HepG2 (cell line): ENCODE measurements around the gene ZSCAN26. TPM values are rescaled to one million over a fixed set of nuclear protein-coding genes. Genes with fewer than 3 reads are reported as not detected.

ENCODE experiments used
- AGO2 ChIP-seq: fragments of 200-400 bp; formaldehyde crosslinking; optimal IDR thresholded peaks from 2 replicates; pipeline ENCODE3; 2017; ENCODE audit warnings: mild to moderate bottlenecking, low read depth, low read length, moderate library complexity
- MED1 ChIP-seq: sonication (generic); formaldehyde crosslinking; IDR thresholded peaks from 2 replicates; pipeline ENCODE4 v1.4.0; 2020; ENCODE audit warnings: missing genetic modification reagents
- ZNF331 ChIP-seq: sonication (generic); formaldehyde crosslinking; IDR thresholded peaks from 2 replicates; pipeline ENCODE4 v1.4.0; 2020; ENCODE audit warnings: missing genetic modification reagents
- polyA plus RNA-seq, 8 experiments: library from polyadenylated mRNA; depleted of rRNA in 3 of 8; stranded (reverse) in 7 of 8; unstranded in 1 of 8; fragments of >200 nt; fragmentation: Illumina TruSeq in 4 of 8; extraction: Trizol in 4 of 8; gene quantifications; 2 replicates each; pipeline versions ENCODE4 v1.2.1 to v1.2.3, GENCODE V29; 2011 to 2016; ENCODE audit warnings: low read depth in 4 of 8, missing spikeins in 1 of 8, mixed read lengths in 1 of 8; ENCODE audit not compliant: insufficient read depth in 1 of 8
- total RNA-seq, 5 experiments: library from RNA; depleted of rRNA; stranded (reverse); fragments of >200 nt; fragmentation: Illumina TruSeq; extraction: Trizol; gene quantifications; 2 replicates each; pipeline ENCODE4 v1.2.3, GENCODE V29; 2016; ENCODE audit warnings: low read depth in 1 of 5
- TF ChIP-seq, protein P1 (sequence below): sonication (generic); formaldehyde crosslinking; IDR thresholded peaks from 2 replicates; pipeline ENCODE4 v1.4.0; 2020; ENCODE audit warnings: missing genetic modification reagents
- TF ChIP-seq, protein P2 (sequence below): IDR thresholded peaks from 2 replicates; pipeline ENCODE4 v1.6.1; 2016; ENCODE audit warnings: mild to moderate bottlenecking
- TF ChIP-seq, protein P3 (sequence below): sonication (generic); formaldehyde crosslinking; IDR thresholded peaks from 2 replicates; pipeline ENCODE4 v1.5.0; 2020; ENCODE audit warnings: missing genetic modification reagents

Gene ZSCAN26
- total and polyA plus RNA-seq, 2 of the 13 experiments (the other 11 are each of a cell fraction or from before 2014, with no cell fraction given), result 12.0 to 15.6 TPM

DNA sequence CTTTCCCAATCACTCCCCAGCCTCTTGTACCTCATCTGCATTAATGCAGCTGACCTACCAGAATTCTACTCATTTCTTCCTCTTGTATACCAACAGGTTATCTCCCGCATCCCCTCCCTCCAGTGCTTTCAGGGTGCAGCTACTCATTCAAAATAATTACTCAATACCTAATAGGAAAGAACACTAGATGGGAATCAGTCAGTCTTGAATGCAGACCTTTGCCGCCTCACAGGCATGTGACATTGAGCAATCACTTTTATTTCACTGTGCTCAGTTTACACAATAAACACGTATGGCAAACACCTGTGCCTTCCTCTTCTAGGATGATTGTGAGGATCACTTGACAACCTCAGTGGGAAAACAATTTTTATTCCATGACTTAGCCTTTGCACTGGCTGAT is 55.7 kb downstream of the ZSCAN26 start (continued):
- TF ChIP-seq, protein P1, sequence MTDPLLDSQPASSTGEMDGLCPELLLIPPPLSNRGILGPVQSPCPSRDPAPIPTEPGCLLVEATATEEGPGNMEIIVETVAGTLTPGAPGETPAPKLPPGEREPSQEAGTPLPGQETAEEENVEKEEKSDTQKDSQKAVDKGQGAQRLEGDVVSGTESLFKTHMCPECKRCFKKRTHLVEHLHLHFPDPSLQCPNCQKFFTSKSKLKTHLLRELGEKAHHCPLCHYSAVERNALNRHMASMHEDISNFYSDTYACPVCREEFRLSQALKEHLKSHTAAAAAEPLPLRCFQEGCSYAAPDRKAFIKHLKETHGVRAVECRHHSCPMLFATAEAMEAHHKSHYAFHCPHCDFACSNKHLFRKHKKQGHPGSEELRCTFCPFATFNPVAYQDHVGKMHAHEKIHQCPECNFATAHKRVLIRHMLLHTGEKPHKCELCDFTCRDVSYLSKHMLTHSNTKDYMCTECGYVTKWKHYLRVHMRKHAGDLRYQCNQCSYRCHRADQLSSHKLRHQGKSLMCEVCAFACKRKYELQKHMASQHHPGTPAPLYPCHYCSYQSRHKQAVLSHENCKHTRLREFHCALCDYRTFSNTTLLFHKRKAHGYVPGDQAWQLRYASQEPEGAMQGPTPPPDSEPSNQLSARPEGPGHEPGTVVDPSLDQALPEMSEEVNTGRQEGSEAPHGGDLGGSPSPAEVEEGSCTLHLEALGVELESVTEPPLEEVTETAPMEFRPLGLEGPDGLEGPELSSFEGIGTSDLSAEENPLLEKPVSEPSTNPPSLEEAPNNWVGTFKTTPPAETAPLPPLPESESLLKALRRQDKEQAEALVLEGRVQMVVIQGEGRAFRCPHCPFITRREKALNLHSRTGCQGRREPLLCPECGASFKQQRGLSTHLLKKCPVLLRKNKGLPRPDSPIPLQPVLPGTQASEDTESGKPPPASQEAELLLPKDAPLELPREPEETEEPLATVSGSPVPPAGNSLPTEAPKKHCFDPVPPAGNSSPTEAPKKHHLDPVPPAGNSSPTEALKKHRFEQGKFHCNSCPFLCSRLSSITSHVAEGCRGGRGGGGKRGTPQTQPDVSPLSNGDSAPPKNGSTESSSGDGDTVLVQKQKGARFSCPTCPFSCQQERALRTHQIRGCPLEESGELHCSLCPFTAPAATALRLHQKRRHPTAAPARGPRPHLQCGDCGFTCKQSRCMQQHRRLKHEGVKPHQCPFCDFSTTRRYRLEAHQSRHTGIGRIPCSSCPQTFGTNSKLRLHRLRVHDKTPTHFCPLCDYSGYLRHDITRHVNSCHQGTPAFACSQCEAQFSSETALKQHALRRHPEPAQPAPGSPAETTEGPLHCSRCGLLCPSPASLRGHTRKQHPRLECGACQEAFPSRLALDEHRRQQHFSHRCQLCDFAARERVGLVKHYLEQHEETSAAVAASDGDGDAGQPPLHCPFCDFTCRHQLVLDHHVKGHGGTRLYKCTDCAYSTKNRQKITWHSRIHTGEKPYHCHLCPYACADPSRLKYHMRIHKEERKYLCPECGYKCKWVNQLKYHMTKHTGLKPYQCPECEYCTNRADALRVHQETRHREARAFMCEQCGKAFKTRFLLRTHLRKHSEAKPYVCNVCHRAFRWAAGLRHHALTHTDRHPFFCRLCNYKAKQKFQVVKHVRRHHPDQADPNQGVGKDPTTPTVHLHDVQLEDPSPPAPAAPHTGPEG (CRISPR knock-in tag), result no peak
- TF ChIP-seq AGO2 (no peak), ZNF331 (CRISPR knock-in tag) (peak; percentile 24; the same call in 1 of the 2 replicates), MED1 (CRISPR knock-in tag) (no peak)
- TF ChIP-seq, protein P2, sequence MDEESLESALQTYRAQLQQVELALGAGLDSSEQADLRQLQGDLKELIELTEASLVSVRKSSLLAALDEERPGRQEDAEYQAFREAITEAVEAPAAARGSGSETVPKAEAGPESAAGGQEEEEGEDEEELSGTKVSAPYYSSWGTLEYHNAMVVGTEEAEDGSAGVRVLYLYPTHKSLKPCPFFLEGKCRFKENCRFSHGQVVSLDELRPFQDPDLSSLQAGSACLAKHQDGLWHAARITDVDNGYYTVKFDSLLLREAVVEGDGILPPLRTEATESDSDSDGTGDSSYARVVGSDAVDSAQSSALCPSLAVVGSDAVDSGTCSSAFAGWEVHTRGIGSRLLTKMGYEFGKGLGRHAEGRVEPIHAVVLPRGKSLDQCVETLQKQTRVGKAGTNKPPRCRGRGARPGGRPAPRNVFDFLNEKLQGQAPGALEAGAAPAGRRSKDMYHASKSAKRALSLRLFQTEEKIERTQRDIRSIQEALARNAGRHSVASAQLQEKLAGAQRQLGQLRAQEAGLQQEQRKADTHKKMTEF (CRISPR knock-in tag), result 0 out of 2 replicates have a peak, but pooled peaks have one; percentile 21
- TF ChIP-seq, protein P3, sequence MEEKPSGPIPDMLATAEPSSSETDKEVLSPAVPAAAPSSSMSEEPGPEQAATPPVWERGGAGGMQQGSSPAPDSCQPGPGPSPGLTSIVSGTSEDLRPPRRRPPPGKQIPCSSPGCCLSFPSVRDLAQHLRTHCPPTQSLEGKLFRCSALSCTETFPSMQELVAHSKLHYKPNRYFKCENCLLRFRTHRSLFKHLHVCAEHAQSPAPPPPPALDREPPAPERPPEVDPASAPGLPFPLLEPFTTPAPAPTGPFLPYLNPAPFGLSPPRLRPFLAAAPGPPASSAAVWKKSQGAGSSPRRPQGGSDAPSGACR, result no peak
